Measurements from ENCODE around the gene THSD7A.

The THSD7A gene

GRCh38 chr7:11327633-11328032 lies 504.4 kb downstream of the THSD7A start:
- DNase-seq = no peak

Measured in hippocampal formation (tissue), 2 donors.